NB4 (cell line): ENCODE measurements around the gene ABHD12.

Experiments
- CTCF ChIP-seq: IDR thresholded peaks from one replicate; pipeline ENCODE4 v1.5.1; 2012; ENCODE audit warnings: low read depth, low read length
- POLR2A ChIP-seq: IDR thresholded peaks from 2 replicates; pipeline ENCODE4 v1.6.1; 2011; ENCODE audit warnings: mild to moderate bottlenecking; ENCODE audit not compliant: insufficient read length; ENCODE audit errors: extremely low read depth

GRCh38 chr20:25310268-25310920 lies 80.2 kb downstream of the ABHD12 start:
- no peak for TF ChIP-seq POLR2A
- TF ChIP-seq CTCF, result peak; percentile 83
